SK-N-SH (cell line): ENCODE results near the gene ERI3. TPM values are rescaled to one million over a fixed set of nuclear protein-coding genes. Genes with fewer than 3 reads are reported as not detected.

Source experiments
- CTCF ChIA-PET: fragments of 300-600, 350-600 bp; formaldehyde crosslinking; extraction: SDS; loops from one replicate; lab custom pipeline; 2021; lab: Yijun Ruan, JAX
- POLR2A ChIA-PET: fragments of 350-600 bp; sonication (Branson Sonifier 250); formaldehyde crosslinking; extraction: SDS; loops from one replicate; lab custom pipeline; 2020; ENCODE audit warnings: antibody characterized with exemption, inconsistent platforms; lab: Yijun Ruan, JAX
- DNase-seq: peaks from one replicate; pipeline ENCODE4 v3.0.0; 2012
- H2AFZ ChIP-seq: fragments of 200-600 bp; sonication (generic); 2 replicates; pipeline ENCODE4 v1.8.1; 2016; ENCODE audit warnings: antibody characterized with exemption, mild to moderate bottlenecking, low read depth
- H3F3A ChIP-seq: fragments of 200-600 bp; sonication (generic); replicated peaks from 2 replicates; pipeline ENCODE3; 2016; ENCODE audit warnings: antibody characterized with exemption, mild to moderate bottlenecking; ENCODE audit not compliant: insufficient read depth
- H3K27ac ChIP-seq, 2 experiments: fragments of 200-500 bp in 1 of 2; fragments of 200-600 bp in 1 of 2; sonication (Bioruptor generic) in 1 of 2; sonication (generic), shearing (Covaris generic) in 1 of 2; 2 replicates each; pipeline versions ENCODE4 v1.5.1 to v1.6.1; 2014 to 2016; ENCODE audit warnings: low read depth in 2 of 2, inconsistent platforms in 1 of 2, low read length in 1 of 2, mild to moderate bottlenecking in 1 of 2, mixed read lengths in 1 of 2
- H3K27me3 ChIP-seq: fragments of 200-600 bp; sonication (generic), shearing (Covaris generic); 2 replicates; pipeline ENCODE4 v1.6.1; 2016; ENCODE audit warnings: mixed run types; ENCODE audit not compliant: insufficient read depth
- H3K36me3 ChIP-seq, 2 experiments: fragments of 200-500 bp in 1 of 2; fragments of 200-600 bp in 1 of 2; sonication (Bioruptor generic) in 1 of 2; sonication (generic) in 1 of 2; replicated peaks in 1 of 2; 2 replicates each; pipeline versions ENCODE3 to v1.5.1; 2014 to 2016; ENCODE audit warnings: low read length in 1 of 2, mild to moderate bottlenecking in 1 of 2; ENCODE audit not compliant: insufficient read depth in 2 of 2, control insufficient read depth in 1 of 2
- H3K4me1 ChIP-seq, 2 experiments: fragments of 200-500 bp in 1 of 2; fragments of 200-600 bp in 1 of 2; sonication (Bioruptor generic) in 1 of 2; sonication (generic), shearing (Covaris generic) in 1 of 2; 2 replicates each; pipeline versions ENCODE4 v1.5.1 to v1.6.1; 2014 to 2016; ENCODE audit warnings: low read depth in 1 of 2, low read length in 1 of 2, mixed run types in 1 of 2; ENCODE audit not compliant: insufficient read depth in 2 of 2, control insufficient read depth in 1 of 2
- H3K4me2 ChIP-seq: fragments of 200-600 bp; sonication (generic), shearing (Covaris generic); 2 replicates; pipeline ENCODE4 v1.6.1; 2017; ENCODE audit warnings: mixed run types
- H3K4me3 ChIP-seq, 2 experiments: fragments of 200-500 bp in 1 of 2; fragments of 200-600 bp in 1 of 2; sonication (Bioruptor generic) in 1 of 2; sonication (generic), shearing (Covaris generic) in 1 of 2; 2 replicates each; pipeline versions ENCODE4 v1.5.1 to v1.8.1; 2014 to 2016; ENCODE audit warnings: low read depth in 2 of 2, inconsistent platforms in 1 of 2, low read length in 1 of 2, mild to moderate bottlenecking in 1 of 2, mixed read lengths in 1 of 2, moderate library complexity in 1 of 2
- H3K79me2 ChIP-seq: fragments of 200-600 bp; sonication (generic); 2 replicates; pipeline ENCODE4 v1.8.1; 2017; ENCODE audit warnings: mild to moderate bottlenecking; ENCODE audit not compliant: insufficient read depth
- H3K9ac ChIP-seq: fragments of 200-600 bp; sonication (generic); 2 replicates; pipeline ENCODE4 v1.6.1; 2017; ENCODE audit warnings: mixed run types
- H3K9me2 ChIP-seq: fragments of 200-600 bp; sonication (generic); 2 replicates; pipeline ENCODE4 v1.6.1; 2017; ENCODE audit warnings: mixed run types
- H3K9me3 ChIP-seq: fragments of 200-600 bp; sonication (generic); 2 replicates; pipeline ENCODE4 v1.6.1; 2017; ENCODE audit warnings: mixed run types, mild to moderate bottlenecking, moderate library complexity
- H4K20me1 ChIP-seq: fragments of 200-600 bp; sonication (generic); 2 replicates; pipeline ENCODE4 v1.6.1; 2017; ENCODE audit warnings: mild to moderate bottlenecking, mixed run types; ENCODE audit not compliant: insufficient read depth
- CHD2 ChIP-seq: fragments of 150-350 bp; IDR thresholded peaks from 2 replicates; pipeline ENCODE4 v1.6.1; 2018; ENCODE audit warnings: low read length; ENCODE audit not compliant: partially characterized antibody
- EZH2phosphoT487 ChIP-seq: fragments of 200-600 bp; sonication (generic); IDR thresholded peaks from 2 replicates; pipeline ENCODE4 v1.6.1; 2017; ENCODE audit warnings: low read depth, mixed run types, mild to moderate bottlenecking, antibody characterized with exemption, moderate library complexity, borderline replicate concordance
- FOSL2 ChIP-seq: IDR thresholded peaks from 2 replicates; pipeline ENCODE4 v1.4.0; 2012; ENCODE audit warnings: low read depth, mild to moderate bottlenecking, moderate library complexity, borderline replicate concordance
- FOXJ3 ChIP-seq: sonication (generic); formaldehyde crosslinking; IDR thresholded peaks from 2 replicates; pipeline ENCODE4 v1.5.1; 2020; ENCODE audit warnings: mild to moderate bottlenecking, missing genetic modification reagents
- FOXM1 ChIP-seq: IDR thresholded peaks from 2 replicates; pipeline ENCODE4 v1.4.0; 2012; ENCODE audit warnings: low read depth, mild to moderate bottlenecking
- JUND ChIP-seq: IDR thresholded peaks from 2 replicates; pipeline ENCODE4 v1.4.0; 2012
- MXI1 ChIP-seq: IDR thresholded peaks from 2 replicates; pipeline ENCODE4 v1.6.1; 2012; ENCODE audit warnings: mild to moderate bottlenecking, low read depth, low read length, improper control_type of control experiment
- NRF1 ChIP-seq: IDR thresholded peaks from 2 replicates; pipeline ENCODE4 v1.6.1; 2012; ENCODE audit warnings: low read depth, mild to moderate bottlenecking, low read length
- POLR2AphosphoS5 ChIP-seq: IDR thresholded peaks from 2 replicates; pipeline ENCODE4 v1.6.1; 2012; ENCODE audit warnings: low read depth, low read length
- SIN3A ChIP-seq: IDR thresholded peaks from 2 replicates; pipeline ENCODE4 v1.6.1; 2012; ENCODE audit warnings: low read depth, mild to moderate bottlenecking, low read length, moderate library complexity, borderline replicate concordance
- TCF12 ChIP-seq: IDR thresholded peaks from 2 replicates; pipeline ENCODE4 v1.4.0; 2012
- TEAD4 ChIP-seq: IDR thresholded peaks from 2 replicates; pipeline ENCODE4 v1.4.0; 2012; ENCODE audit warnings: mild to moderate bottlenecking, borderline replicate concordance; ENCODE audit not compliant: insufficient read depth
- YY1 ChIP-seq: IDR thresholded peaks from 2 replicates; pipeline ENCODE4 v1.4.0; 2012; ENCODE audit warnings: low read depth, mild to moderate bottlenecking
- WGBS: methylation state at CpG from one replicate; pipeline ENCODE4 v1.1.6; 2017; ENCODE audit warnings: low lambda C conversion rate; 5-methylcytosine and 5-hydroxymethylcytosine counted together
- polyA plus RNA-seq, 3 experiments: library from polyadenylated mRNA; depleted of rRNA; stranded (reverse); fragments of >200 nt; gene quantifications; 2 replicates each; pipeline ENCODE4 v1.2.3, GENCODE V29; 2012
- TF ChIP-seq, protein P1 (sequence below): IDR thresholded peaks from 2 replicates; pipeline ENCODE4; 2012
- TF ChIP-seq, protein P2 (sequence below): IDR thresholded peaks from 2 replicates; pipeline ENCODE4 v1.4.0; 2012; ENCODE audit warnings: low read depth
- TF ChIP-seq, protein P3 (sequence below): fragments of 150-350 bp; IDR thresholded peaks from 2 replicates; pipeline ENCODE4 v1.6.1; 2017; ENCODE audit warnings: antibody characterized with exemption, low read length, low read depth, borderline replicate concordance
- TF ChIP-seq, protein P4 (sequence below): fragments of 150-350 bp; IDR thresholded peaks from 2 replicates; pipeline ENCODE4 v1.6.1; 2016; ENCODE audit warnings: mild to moderate bottlenecking, low read depth, low read length
- TF ChIP-seq, protein P5 (sequence below): IDR thresholded peaks from 2 replicates; pipeline ENCODE4 v1.6.1; 2012; ENCODE audit warnings: mild to moderate bottlenecking, low read depth, low read length, moderate library complexity

ERI3 gene
- polyA plus RNA-seq, 1 of the 3 experiments (the other 2 are of a cell fraction): 60.7 TPM

DNA sequence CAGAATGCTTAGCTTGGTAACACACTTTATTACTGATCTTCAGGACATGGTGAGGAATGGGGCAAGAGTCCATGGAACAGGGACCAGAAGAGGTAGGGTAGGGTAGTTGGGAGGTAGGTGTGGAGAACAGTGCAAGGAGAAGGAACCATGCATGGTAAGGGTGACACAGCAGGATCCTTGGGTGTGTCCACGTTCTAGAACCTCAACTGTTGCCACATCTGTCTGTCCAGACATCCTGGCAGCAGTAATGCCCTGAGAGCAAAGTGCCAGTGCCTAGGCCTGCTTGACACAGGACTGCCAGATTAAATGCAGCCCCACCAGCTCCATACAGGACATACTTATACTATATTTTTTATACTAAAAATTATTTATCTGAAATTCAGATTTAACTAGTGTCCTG, 127.8 kb downstream of the ERI3 start (continued):
- TF ChIP-seq, protein P1, sequence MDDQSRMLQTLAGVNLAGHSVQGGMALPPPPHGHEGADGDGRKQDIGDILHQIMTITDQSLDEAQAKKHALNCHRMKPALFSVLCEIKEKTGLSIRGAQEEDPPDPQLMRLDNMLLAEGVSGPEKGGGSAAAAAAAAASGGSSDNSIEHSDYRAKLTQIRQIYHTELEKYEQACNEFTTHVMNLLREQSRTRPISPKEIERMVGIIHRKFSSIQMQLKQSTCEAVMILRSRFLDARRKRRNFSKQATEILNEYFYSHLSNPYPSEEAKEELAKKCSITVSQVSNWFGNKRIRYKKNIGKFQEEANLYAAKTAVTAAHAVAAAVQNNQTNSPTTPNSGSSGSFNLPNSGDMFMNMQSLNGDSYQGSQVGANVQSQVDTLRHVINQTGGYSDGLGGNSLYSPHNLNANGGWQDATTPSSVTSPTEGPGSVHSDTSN: no peak
- TF ChIP-seq POLR2AphosphoS5: no peak
- no peak for TF ChIP-seq MXI1

DNA sequence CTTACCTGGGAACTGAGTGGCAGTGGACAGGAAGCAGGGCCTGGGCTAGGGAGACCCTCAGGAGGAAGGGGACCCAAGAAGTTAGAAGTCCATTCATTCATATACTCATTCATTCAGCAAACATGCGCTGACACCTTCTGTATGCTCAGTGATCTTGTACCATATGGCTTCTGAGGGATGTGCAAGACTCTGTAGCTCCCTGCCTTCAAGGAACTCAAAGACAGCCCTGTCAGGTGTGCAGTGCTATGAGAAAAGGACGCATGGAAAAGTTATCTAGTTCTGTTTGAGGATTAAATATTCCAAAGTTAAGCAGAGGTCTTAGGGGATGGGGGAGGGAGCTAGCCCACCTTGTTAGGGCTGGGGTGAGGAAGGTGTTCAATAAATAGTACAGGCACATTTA, 129.3 kb downstream of the ERI3 start:
- Histone ChIP-seq H3K9me3 (no peaks in the 10 kb centered on the region), H3K27ac (no peak overlapping the region), H3K4me2 (no peak overlapping the region), H3K4me3 (no peak overlapping the region), H3K9me2 (no peaks in the 10 kb centered on the region), H3F3A (no peaks in the 10 kb centered on the region), H3K36me3 (peaks cover 0 to 23% of the 10 kb centered on the region in 2 experiments), H3K9ac (no peak overlapping the region), H4K20me1 (no peaks in the 10 kb centered on the region), H3K4me1 (no peaks in the 10 kb centered on the region), H3K27me3 (no peaks in the 10 kb centered on the region), H2AFZ (no peak overlapping the region), H3K79me2 (no peaks in the 10 kb centered on the region)
- TF ChIP-seq TEAD4 (no peak), FOSL2 (no peak), TCF12 (no peak), CHD2 (no peak), MXI1 (no peak), POLR2AphosphoS5 (no peak), FOXM1 (no peak), YY1 (no peak), NRF1 (no peak), EZH2phosphoT487 (no peak), SIN3A (no peak), FOXJ3 (CRISPR knock-in tag) (no peak), JUND (no peak)
- TF ChIP-seq, protein P1: no peak
- TF ChIP-seq, protein P2, sequence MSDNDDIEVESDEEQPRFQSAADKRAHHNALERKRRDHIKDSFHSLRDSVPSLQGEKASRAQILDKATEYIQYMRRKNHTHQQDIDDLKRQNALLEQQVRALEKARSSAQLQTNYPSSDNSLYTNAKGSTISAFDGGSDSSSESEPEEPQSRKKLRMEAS: no peak
- TF ChIP-seq, protein P3, sequence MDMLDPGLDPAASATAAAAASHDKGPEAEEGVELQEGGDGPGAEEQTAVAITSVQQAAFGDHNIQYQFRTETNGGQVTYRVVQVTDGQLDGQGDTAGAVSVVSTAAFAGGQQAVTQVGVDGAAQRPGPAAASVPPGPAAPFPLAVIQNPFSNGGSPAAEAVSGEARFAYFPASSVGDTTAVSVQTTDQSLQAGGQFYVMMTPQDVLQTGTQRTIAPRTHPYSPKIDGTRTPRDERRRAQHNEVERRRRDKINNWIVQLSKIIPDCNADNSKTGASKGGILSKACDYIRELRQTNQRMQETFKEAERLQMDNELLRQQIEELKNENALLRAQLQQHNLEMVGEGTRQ: no peak
- TF ChIP-seq, protein P4, sequence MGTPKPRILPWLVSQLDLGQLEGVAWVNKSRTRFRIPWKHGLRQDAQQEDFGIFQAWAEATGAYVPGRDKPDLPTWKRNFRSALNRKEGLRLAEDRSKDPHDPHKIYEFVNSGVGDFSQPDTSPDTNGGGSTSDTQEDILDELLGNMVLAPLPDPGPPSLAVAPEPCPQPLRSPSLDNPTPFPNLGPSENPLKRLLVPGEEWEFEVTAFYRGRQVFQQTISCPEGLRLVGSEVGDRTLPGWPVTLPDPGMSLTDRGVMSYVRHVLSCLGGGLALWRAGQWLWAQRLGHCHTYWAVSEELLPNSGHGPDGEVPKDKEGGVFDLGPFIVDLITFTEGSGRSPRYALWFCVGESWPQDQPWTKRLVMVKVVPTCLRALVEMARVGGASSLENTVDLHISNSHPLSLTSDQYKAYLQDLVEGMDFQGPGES: no peak
- TF ChIP-seq, protein P5, sequence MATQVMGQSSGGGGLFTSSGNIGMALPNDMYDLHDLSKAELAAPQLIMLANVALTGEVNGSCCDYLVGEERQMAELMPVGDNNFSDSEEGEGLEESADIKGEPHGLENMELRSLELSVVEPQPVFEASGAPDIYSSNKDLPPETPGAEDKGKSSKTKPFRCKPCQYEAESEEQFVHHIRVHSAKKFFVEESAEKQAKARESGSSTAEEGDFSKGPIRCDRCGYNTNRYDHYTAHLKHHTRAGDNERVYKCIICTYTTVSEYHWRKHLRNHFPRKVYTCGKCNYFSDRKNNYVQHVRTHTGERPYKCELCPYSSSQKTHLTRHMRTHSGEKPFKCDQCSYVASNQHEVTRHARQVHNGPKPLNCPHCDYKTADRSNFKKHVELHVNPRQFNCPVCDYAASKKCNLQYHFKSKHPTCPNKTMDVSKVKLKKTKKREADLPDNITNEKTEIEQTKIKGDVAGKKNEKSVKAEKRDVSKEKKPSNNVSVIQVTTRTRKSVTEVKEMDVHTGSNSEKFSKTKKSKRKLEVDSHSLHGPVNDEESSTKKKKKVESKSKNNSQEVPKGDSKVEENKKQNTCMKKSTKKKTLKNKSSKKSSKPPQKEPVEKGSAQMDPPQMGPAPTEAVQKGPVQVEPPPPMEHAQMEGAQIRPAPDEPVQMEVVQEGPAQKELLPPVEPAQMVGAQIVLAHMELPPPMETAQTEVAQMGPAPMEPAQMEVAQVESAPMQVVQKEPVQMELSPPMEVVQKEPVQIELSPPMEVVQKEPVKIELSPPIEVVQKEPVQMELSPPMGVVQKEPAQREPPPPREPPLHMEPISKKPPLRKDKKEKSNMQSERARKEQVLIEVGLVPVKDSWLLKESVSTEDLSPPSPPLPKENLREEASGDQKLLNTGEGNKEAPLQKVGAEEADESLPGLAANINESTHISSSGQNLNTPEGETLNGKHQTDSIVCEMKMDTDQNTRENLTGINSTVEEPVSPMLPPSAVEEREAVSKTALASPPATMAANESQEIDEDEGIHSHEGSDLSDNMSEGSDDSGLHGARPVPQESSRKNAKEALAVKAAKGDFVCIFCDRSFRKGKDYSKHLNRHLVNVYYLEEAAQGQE: no peak
- no peak for DNase-seq
- whole genome bisulfite sequencing: 100% methylated on average over 2 of the region's 2 CpGs
- ChIA-PET POLR2A (no interaction called here), CTCF (interaction anchor here (3.4 to 5.1 kb wide), 2 partner anchors 8 to 369 kb away, joined by 11 to 45 read pairs; no protein-coding TSS in a partner anchor)
